Stimulated activated CD8-positive, alpha-beta memory T cell treated with anti-CD3 and anti-CD28 coated beads, Interleukin-15, amount 100 ng/mL, for 4 hours (primary cell): ENCODE data around the gene OMA1.
A peak's percentile ranks its signal among the peaks of the same experiment; 100 is the strongest.
"Not testable (repeated sequence)": the region's sequence is repeated elsewhere in the genome, so short reads cannot be mapped to it uniquely, and the experiment has no call there.

Experiments used
- DNase-seq, 2 donors: peaks; one replicate each; pipeline ENCODE4 v3.0.0-alpha.2; 2020; ENCODE audit warnings: low read depth in 2 of 2

OMA1 gene

DNA sequence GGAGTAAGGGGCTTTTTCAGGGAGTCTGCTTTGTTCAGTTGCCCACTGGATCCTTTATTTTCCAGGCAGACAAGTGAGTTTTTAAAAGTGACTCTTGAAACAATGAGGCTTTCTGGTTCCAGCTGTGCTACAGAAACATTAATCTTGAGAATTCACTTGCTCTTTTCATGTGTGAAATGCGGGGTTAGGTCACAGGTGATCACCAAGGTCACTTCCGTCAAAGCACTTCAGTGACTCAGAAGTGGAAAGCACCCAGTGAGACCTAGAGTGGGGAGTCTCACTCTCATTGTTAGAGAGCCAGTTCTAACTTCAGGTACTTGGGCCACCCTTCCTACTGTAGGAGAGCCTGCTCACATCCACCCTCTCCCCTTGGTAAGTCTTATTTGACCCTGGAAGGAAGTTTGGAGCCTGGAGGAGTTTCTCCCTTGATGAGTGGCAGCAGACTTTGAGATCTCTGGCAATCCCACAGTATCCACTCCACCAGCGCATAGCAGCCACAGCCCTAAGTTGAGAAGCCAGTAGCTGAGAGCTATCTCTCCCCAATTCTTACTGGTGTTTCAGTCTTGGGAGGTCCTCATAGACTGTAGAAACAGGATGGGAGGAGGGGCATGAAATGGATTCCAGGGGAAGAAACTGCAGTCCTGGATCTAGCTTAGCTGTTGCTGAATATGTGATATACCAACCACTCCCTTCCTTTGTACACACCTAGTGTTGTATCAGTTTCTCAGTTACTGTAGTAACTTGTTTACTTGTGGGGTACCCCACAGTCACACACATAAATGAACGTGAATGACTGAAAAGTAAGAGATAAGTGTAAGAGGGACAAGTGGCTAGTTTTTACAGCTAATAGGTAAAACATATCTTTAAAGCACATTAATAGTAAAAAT, 27.4 kb upstream of the OMA1 start:
- peak in 1 of 2 donors; percentile 17 for DNase-seq

DNA sequence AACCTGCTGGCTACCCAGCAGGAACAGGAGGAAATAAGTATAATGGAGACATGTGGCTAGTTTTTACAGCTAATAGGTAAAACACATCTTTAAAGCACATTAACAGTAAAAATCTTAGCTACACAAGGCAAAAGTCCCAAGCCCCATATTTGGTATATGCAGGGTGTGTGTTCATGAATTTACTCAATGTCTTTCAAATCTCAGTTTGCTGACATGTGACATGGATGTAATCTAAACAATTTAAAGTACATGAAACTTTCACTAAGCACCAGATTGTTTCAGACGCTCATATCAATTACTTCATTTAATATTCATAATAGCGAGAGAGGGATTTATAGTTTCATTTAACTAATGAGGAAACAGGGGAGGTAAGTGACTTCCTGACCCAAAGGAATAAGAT, 26.6 kb upstream of the OMA1 start:
- no peak for DNase-seq

DNA sequence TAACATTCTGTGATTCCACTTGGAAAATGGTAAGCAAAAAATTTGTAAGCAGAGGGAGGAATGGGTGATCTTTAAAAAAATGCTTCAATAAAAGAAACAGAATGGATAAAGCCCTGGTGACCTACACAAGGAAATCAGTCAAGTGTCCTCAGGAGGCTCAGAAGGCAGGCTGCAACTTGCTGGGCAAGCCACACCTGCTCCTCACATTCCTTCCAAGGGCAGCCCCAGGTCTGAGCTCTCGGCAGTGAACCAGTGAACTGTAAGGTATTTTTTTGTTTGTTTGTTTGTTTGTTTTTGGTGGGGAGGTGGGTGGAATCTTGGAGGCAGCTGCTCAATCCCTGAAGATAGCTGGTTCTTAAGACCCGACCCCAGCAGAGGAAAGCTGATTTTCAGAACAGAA, 26.2 kb upstream of the OMA1 start:
- no peak for DNase-seq

DNA sequence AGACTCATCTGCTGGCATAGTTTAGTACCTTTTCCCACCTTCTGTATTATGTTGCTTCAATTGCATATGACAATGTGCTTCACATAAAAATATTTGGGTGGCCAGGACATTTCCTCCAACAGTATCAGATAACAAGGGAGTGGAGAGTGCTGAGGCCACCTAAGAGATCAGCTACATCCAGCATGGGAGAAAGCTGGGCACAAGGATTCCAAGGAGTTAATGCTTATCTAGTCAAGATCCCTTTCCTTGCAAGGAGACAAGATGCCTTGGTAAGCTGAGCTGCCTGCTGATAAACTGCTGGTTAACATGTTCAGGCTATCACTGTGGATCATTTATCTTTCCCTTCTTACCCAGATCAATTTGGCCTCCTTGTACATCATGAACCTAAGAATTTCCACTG, 25.1 kb upstream of the OMA1 start:
- no peak for DNase-seq

DNA sequence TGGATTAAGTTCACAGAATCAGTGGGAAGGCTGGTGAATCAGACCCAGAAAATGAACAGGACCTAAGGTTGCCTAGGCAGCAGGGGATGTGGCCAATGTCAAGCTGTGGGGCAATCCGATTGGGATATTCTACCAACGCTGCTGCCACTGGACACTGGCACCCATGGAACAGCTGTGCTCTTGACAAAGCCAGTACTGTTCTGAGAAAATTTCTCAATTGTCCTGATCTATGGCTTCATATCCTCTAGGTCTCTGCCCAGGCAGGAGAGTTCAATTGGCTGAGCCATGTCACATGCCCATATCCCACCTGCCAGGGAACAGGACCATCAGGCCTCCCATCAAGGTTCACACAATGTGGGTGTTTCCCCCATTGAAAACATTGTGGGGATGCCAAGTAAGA, 24.3 kb upstream of the OMA1 start:
- no peak for DNase-seq

DNA sequence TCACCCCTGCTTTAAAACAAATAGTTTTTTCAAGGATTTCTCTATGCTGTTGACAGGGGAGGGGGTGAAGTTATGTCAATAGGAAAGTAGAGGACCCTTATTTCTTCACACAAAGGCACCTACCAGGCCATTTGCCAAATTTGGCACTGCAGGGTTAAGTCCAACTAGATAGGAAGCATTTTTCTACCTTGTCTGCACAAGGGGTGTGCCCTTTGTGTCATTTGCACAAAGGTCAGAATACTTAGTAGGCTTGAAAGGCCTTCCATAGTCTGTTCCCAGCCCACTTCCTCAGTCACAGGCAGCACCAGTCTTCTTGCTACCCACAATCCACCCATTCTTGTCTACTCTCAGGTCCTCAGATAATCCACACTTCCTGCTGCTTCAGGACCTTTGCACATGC, 23.6 kb upstream of the OMA1 start:
- no peak for DNase-seq

DNA sequence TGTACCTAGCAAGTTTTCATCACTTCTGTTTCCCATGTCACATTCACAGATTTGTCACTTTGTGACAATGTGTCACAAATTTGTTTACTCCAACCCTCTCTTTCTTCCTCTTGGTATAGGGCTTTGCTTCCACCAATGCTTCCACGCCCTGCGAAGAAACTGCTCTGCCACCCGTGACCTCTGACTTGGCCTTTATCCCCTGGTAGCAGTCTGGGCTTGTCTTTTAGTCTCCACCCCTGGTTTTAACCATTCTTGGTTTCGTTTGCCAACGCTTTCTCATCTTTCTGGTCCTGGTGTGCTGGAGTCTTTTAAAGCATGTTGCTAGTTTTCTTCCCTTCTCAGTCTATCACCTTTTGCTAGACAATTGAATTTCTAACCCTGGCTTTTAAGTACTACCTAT, 22.4 kb upstream of the OMA1 start:
- DNase-seq, result no peak

GRCh38 chr1:58568271-58568860, 21.8 kb upstream of the OMA1 start:
- DNase-seq, result no peak

DNA sequence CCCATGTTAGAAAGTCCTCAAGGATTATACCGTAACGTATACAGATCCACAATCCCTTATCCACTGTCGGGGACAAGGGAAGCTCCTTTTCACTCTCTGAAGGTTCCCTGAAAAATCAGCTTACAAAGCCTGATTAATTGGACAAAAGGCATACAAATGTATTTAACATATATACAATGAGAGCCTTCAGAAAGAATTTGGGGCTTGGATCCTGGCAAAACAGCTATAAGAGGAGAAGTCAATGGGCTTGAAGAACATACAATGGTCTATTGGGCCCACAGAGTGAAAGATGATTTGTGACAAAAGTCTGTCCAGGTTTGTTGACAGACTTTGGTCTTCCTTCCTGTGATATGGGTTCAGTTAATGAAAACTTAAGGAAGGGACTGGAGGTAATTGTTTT, 19.8 kb upstream of the OMA1 start:
- no peak for DNase-seq

GRCh38 chr1:58563715-58564114, 17.2 kb upstream of the OMA1 start:
- DNase-seq, result not testable (repeated sequence)

GRCh38 chr1:58561633-58562032, 15.1 kb upstream of the OMA1 start:
- no peak for DNase-seq

- DNase-seq, result no peak
Observed at GRCh38 chr1:58555393-58555792, 8.9 kb upstream of the OMA1 start.

DNA sequence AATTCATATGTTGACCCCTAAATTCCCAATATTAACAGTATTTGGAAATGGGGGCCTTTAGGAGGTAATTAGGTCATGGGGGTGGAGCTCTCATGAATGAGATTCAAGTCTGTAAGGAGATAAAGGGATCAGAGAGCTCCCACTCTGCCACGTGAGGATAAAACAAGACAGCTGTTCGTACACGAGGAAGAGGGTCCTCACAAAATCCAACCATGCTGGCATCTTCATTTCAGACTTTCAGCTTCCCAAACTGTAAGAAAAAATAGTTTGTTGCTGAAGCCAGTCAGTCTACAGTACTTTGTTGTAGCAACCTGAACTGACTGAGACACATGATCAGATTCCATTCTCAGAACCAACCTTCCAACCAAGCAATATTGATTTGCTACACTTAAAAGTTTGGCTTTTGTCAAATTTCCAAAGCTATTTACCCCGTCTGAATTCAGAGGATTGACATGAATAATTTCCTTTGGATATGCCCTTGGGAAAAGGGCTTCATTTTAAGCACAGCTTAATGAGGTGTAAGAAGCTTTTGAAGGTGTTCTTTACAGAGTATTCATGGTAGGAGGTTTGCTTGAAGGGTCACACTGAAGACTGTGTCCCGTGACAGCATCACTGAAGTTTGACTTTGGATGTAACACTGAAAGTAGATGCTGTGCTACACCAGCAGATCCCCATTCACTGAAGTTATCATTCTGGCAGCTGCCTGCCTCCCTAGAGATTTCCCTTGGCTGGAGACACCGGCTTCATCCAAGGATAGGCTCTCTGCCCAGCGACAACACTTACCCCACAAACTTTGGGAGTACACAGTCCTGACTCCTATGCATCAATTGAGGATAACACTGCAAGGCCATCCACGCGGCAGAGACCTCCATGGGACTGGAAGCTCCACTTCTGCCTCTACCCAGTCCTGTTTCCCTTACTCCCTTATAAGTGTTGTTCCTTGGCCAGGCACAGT, 4.9 kb upstream of the OMA1 start:
- no peak for DNase-seq

DNA sequence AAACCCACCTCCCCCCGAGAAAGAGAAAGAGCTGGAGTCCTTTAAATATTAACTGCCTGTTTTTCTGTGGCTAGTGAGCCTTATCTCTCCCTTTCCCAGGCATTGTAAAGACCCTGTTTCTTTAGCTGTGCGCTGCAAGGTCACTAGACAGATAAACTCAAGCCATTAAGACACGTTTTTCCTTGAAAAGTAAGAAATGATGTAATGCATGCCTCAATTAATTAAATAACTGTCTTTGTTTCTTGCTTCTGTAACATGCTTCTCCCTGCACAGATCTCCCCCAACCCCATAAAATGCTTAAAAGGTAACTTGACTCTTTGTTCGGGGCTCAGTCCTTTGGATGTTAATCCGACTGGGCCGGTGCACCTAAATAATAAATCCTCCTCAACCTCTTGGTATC, 2.8 kb upstream of the OMA1 start:
- DNase-seq, result not testable (repeated sequence)

GRCh38 chr1:58548371-58548770, 1.8 kb upstream of the OMA1 start:
- no peak for DNase-seq

DNA sequence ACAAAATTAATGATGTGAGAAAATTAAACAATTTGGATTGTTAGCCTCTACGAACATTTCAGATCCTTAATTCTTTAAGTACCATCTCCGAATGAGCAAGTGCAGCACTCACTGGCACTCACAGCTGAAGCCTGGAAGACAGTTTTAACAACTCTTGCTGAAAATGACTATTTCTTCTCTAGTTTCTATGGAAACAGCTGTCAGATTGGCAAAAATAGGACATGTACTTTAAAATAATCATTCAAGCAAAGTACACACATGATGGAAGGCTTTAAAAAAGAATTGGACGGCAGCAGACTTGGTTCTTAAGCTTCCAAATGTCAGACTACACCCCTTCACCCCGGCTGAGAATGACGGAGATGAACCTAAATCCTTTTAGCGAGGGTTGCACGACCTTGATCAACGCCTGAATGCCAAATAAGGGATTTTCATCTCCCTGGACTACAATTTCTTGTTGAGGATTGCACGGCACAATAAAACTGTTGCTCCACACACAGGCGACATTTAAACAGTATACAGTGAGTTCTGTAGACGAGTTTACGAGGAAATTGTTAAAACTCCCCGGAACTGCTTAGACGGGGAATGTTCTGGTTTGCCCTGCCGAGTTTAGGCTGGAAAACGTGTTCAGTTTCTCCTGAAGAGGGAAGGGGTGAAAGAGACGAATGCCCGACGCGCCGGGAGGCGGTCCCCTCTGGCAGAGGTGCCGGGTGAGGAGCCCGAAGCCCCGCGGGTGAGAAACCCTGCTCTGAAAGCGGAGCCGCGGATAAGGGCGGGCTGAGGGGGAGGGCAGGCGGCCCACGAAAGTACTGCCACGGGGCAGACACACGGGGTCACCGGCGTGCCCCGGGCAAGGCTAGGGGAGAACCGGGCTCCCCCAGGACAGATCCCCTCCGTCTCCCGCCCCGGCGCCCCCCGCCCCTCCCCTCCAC, 671 bp downstream of the OMA1 start:
- peak in 1 of 2 donors; percentile 67 for DNase-seq

- DNase-seq, result no peak
Observed at GRCh38 chr1:58543260-58543659, 3.3 kb downstream of the OMA1 start.

DNA sequence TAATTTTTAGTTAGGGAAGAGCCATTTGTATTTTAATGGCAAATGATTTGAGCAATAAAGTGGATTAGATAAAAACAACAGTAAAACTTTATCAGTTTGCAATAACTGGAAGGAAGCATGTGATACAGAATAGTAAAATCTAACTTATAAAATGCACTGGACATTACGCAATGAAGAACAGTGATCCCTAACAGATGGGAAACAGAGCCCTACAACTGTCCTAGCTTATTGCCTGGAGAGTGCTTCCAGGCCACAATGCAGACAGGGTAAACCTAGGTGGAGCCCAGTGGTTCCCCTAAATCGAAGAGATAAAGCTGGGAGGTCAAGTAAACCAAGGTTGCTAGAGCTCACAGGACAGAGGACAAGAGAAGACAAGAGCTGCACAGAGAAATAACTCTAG, 7.0 kb downstream of the OMA1 start:
- DNase-seq, result no peak

GRCh38 chr1:58538821-58539220, 7.7 kb downstream of the OMA1 start:
- DNase-seq, result no peak

- not testable (repeated sequence) for DNase-seq
Observed at GRCh38 chr1:58531842-58532241, 14.7 kb downstream of the OMA1 start.

DNA sequence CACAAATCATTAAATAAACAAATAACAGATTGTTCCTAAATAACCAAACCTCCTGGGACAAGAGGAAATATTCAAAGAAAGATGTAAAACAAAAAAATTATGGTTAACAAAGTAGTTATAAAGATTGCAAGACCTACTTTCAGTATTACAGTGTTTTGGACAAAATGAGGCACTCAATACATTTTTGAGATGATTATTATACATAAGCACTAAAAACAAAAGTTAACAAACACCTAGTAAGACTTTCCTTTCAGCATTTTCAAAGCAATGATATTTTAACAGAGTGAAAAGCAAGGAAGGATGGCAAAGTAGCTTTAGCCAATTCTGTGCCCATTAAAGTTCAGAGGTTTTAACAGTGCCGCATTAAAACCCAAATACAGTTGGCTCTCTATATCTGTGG, 17.2 kb downstream of the OMA1 start:
- no peak for DNase-seq
